Adrenal gland (tissue), 5 donors: ENCODE measurements around the gene DGKH.

Experiments used
- CTCF ChIP-seq, 6 experiments: fragments of 450-650 bp in 4 of 6; fragments of 200-600 bp in 2 of 6; sonication (generic) in 1 of 6; IDR thresholded peaks; 1 replicate in 5 of 6; 2 replicates in 1 of 6; pipeline versions ENCODE4 v1.5.1 to v1.8.0; 2016 to 2021; ENCODE audit warnings: antibody characterized with exemption in 6 of 6, mild to moderate bottlenecking in 2 of 6, moderate library complexity in 1 of 6
- POLR2A ChIP-seq, 2 donors: fragments of 450-650 bp; IDR thresholded peaks; one replicate each; pipeline ENCODE4 v1.6.1; 2017; ENCODE audit warnings: antibody characterized with exemption in 2 of 2, mild to moderate bottlenecking in 2 of 2, moderate library complexity in 1 of 2
- donor health status: DM: no; HTN: no; CAD: no.

GRCh38 chr13:42046448-42046847 is 2.0 kb upstream of the DGKH start:
- no peak for TF ChIP-seq POLR2A (IDR thresholded peaks at IDR 0.05)
- TF ChIP-seq CTCF (IDR thresholded peaks at IDR 0.05): no peak
